A549 (cell line): ENCODE measurements around the gene PTPRD. TPM values are rescaled to one million over a fixed set of nuclear protein-coding genes. Genes with fewer than 3 reads are reported as not detected.

Source experiments
- ATAC-seq, 2 experiments: fragments of 200-7000 bp in 1 of 2; fragments of >200 bp in 1 of 2; cut with Nextera tagmentation in 1 of 2; cut with Tn5 transposase in 1 of 2; 3 replicates each; pipeline versions ENCODE4 v1.8.0 to v1.9.1; 2018 to 2020; ENCODE audit warnings: mild to moderate bottlenecking in 1 of 2, moderate library complexity in 1 of 2
- CTCF ChIA-PET: fragments of 300-600 bp; sonication (Branson Sonifier 250); formaldehyde crosslinking; extraction: SDS; loops from one replicate; lab custom pipeline; 2021; ENCODE audit warnings: antibody characterized with exemption, inconsistent platforms; lab: Yijun Ruan, JAX
- POLR2A ChIA-PET: fragments of 350-600 bp; formaldehyde crosslinking; extraction: SDS; loops from one replicate; lab custom pipeline; 2021; ENCODE audit warnings: antibody characterized with exemption, inconsistent platforms; lab: Yijun Ruan, JAX
- DNase-seq, 2 experiments: peaks; one replicate each; pipeline versions ENCODE4 v3.0.0 to v3.0.0-alpha.2; 2011 to 2016; ENCODE audit warnings: low read depth in 1 of 2, low spot score in 1 of 2
- FAIRE-seq: peaks from 2 replicates; lab custom pipeline; 2011; peaks lifted over from hg19 to GRCh38; lab: Jason Lieb, UNC
- H3K27ac ChIP-seq, 2 experiments: fragments of >200 bp; sonication (Bioruptor Twin); formaldehyde crosslinking; 3 replicates each; pipeline ENCODE4 v1.5.1; 2016 to 2017
- H3K4me1 ChIP-seq: fragments of >200 bp; sonication (Bioruptor Twin); formaldehyde crosslinking; 3 replicates; pipeline ENCODE4 v1.6.1; 2016
- H3K4me2 ChIP-seq: fragments of >200 bp; sonication (Bioruptor Twin); formaldehyde crosslinking; 3 replicates; pipeline ENCODE4 v1.6.1; 2016
- H3K4me3 ChIP-seq: fragments of >200 bp; sonication (Bioruptor Twin); formaldehyde crosslinking; 3 replicates; pipeline ENCODE4 v1.5.1; 2016
- H3K9me3 ChIP-seq: fragments of >200 bp; sonication (Bioruptor Twin); formaldehyde crosslinking; 3 replicates; pipeline ENCODE4 v1.6.1; 2016
- CEBPB ChIP-seq, 2 experiments: fragments of >200 bp in 1 of 2; sonication (Bioruptor Twin) in 1 of 2; formaldehyde crosslinking in 1 of 2; IDR thresholded peaks; 2 replicates each; pipeline ENCODE4 v1.6.1; 2012 to 2016
- CTCF ChIP-seq: fragments of >200 bp; sonication (Bioruptor Twin); formaldehyde crosslinking; IDR thresholded peaks from 3 replicates; pipeline ENCODE4 v1.5.1; 2016
- ELK1 ChIP-seq: fragments of 150-350 bp; IDR thresholded peaks from 2 replicates; pipeline ENCODE4 v1.6.1; 2014; ENCODE audit warnings: low read depth, mild to moderate bottlenecking, low read length
- FOSB ChIP-seq: fragments of 250-450 bp; sonication (Bioruptor Pico); IDR thresholded peaks from 2 replicates; pipeline ENCODE4 v1.5.0; 2020; ENCODE audit warnings: mild to moderate bottlenecking, moderate library complexity
- FOSL2 ChIP-seq, 2 experiments: fragments of 450-650 bp in 1 of 2; fragments of >200 bp in 1 of 2; sonication (Bioruptor Twin) in 1 of 2; formaldehyde crosslinking; IDR thresholded peaks; 2 replicates each; pipeline versions ENCODE4 v1.5.0 to v1.6.1; 2016 to 2020; ENCODE audit warnings: mild to moderate bottlenecking in 1 of 2, moderate library complexity in 1 of 2
- FOXS1 ChIP-seq: fragments of 250-450 bp; sonication (Bioruptor Pico); IDR thresholded peaks from 2 replicates; pipeline ENCODE4 v1.5.0; 2020; ENCODE audit warnings: mild to moderate bottlenecking, moderate library complexity
- HDAC2 ChIP-seq: fragments of 200-600 bp; sonication (generic); IDR thresholded peaks from 2 replicates; pipeline ENCODE4 v1.6.1; 2016
- HOXA7 ChIP-seq: fragments of 250-450 bp; sonication (Bioruptor Pico); IDR thresholded peaks from 2 replicates; pipeline ENCODE4 v1.5.0; 2020; ENCODE audit warnings: mild to moderate bottlenecking, moderate library complexity
- HOXB13 ChIP-seq: fragments of 250-450 bp; sonication (Bioruptor Pico); IDR thresholded peaks from 2 replicates; pipeline ENCODE4 v1.5.0; 2020; ENCODE audit warnings: low read depth, mild to moderate bottlenecking, moderate library complexity
- HOXB5 ChIP-seq: fragments of 250-450 bp; sonication (Bioruptor Pico); IDR thresholded peaks from 2 replicates; pipeline ENCODE4 v1.5.0; 2020; ENCODE audit warnings: mild to moderate bottlenecking, moderate library complexity
- JUN ChIP-seq, 2 experiments: fragments of >200 bp; sonication (Bioruptor Twin); formaldehyde crosslinking; IDR thresholded peaks; 2 replicates in 1 of 2; 3 replicates in 1 of 2; pipeline ENCODE4 v1.6.1; 2016 to 2017
- JUNB ChIP-seq: fragments of >200 bp; sonication (Bioruptor Twin); formaldehyde crosslinking; IDR thresholded peaks from 2 replicates; pipeline ENCODE4 v1.6.1; 2016
- MAFK ChIP-seq: fragments of 450-650 bp; IDR thresholded peaks from 2 replicates; pipeline ENCODE4 v1.6.1; 2014; ENCODE audit not compliant: partially characterized antibody
- MAZ ChIP-seq: fragments of 150-350 bp; IDR thresholded peaks from 2 replicates; pipeline ENCODE4 v1.6.1; 2014; ENCODE audit warnings: antibody characterized with exemption, low read depth, low read length, borderline replicate concordance
- RARB ChIP-seq: fragments of 250-450 bp; sonication (Bioruptor Pico); IDR thresholded peaks from 2 replicates; pipeline ENCODE4 v1.8.0; 2021; ENCODE audit warnings: mild to moderate bottlenecking, moderate library complexity
- RFX5 ChIP-seq: fragments of 450-650 bp; IDR thresholded peaks from 2 replicates; pipeline ENCODE4 v1.7.1; 2014; ENCODE audit warnings: antibody characterized with exemption, mild to moderate bottlenecking, moderate library complexity
- RNF2 ChIP-seq: fragments of 200-600 bp; sonication (generic); IDR thresholded peaks from 2 replicates; pipeline ENCODE4 v1.6.1; 2016; ENCODE audit warnings: low read depth, mild to moderate bottlenecking, antibody characterized with exemption, moderate library complexity, borderline replicate concordance
- USF2 ChIP-seq: fragments of 450-650 bp; IDR thresholded peaks from 2 replicates; pipeline ENCODE4 v1.6.1; 2014; ENCODE audit warnings: antibody characterized with exemption
- ZC3H11A ChIP-seq: fragments of 450-650 bp; IDR thresholded peaks from 2 replicates; pipeline ENCODE4 v1.6.1; 2014; ENCODE audit warnings: antibody characterized with exemption, mild to moderate bottlenecking
- WGBS: methylation state at CpG from one replicate; pipeline ENCODE4 v1.1.6; 2017; ENCODE audit errors: missing lambda C conversion rate; 5-methylcytosine and 5-hydroxymethylcytosine counted together
- polyA plus RNA-seq, 4 experiments: library from polyadenylated mRNA; depleted of rRNA in 3 of 4; stranded (reverse); fragments of >200 nt; fragmentation: RNase III in 1 of 4; extraction: RNeasy Plus Mini Kit Qiagen cat#74134 plus additional on column Dnase treatment in 1 of 4; gene quantifications; 2 replicates in 3 of 4; 3 replicates in 1 of 4; pipeline ENCODE4 v1.2.3, GENCODE V29; 2011 to 2017
- TF ChIP-seq, protein P1 (sequence below): fragments of >200 bp; sonication (Bioruptor Twin); formaldehyde crosslinking; IDR thresholded peaks from 2 replicates; pipeline ENCODE4 v1.6.1; 2016
- TF ChIP-seq, protein P2 (sequence below): fragments of 200-600 bp; sonication (generic); IDR thresholded peaks from 2 replicates; pipeline ENCODE4 v1.6.1; 2016; ENCODE audit warnings: antibody characterized with exemption, mild to moderate bottlenecking, moderate library complexity

Gene PTPRD
- polyA plus RNA-seq, 2 of the 4 experiments (the other 2 are of a cell fraction), result 0.39 to 1.3 TPM

DNA sequence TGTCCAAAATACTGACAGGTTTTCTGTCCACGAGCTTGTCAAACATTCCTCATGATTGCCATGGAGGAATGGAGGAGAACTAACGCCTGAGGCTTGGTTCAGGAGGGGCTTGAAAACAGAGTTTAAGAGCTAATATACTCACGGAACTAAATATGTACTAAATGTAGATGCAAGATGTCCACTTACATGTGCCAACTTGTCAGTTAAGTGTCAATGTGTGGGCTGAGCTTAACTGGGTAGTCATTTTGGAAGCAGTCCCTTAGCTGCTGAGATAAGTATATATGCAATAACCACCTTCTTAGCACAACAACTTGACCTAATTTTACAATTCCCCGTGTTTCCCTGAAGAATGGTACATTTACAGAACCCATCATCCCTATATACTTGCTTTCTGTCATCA, 176.0 kb downstream of the PTPRD start:
- no peak overlapping the region for H3K4me2 ChIP-seq
- no peak overlapping the region for H3K4me3 ChIP-seq
- WGBS, result 0% methylated on average over 4 of the region's 4 CpGs
- TF ChIP-seq FOXS1 (CRISPR knock-in tag) (no peak), JUNB (no peak), MAFK (no peak), RNF2 (no peak), CTCF (no peak), HDAC2 (no peak), FOSB (CRISPR knock-in tag) (no peak), HOXA7 (CRISPR knock-in tag) (no peak), RFX5 (no peak), USF2 (no peak), ELK1 (no peak), JUN (IDR thresholded peaks at IDR 0.05) (no peak)
- TF ChIP-seq, protein P1, sequence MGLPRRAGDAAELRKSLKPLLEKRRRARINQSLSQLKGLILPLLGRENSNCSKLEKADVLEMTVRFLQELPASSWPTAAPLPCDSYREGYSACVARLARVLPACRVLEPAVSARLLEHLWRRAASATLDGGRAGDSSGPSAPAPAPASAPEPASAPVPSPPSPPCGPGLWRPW, result no peak
- H3K9me3 ChIP-seq, result no peaks in the 10 kb centered on the region
- DNase-seq (no peak), FAIRE-seq (no peak), ATAC-seq (no peak)
- ChIA-PET POLR2A (no interaction called here), CTCF (no interaction called here)
- H3K4me1 ChIP-seq, result no peaks in the 10 kb centered on the region
- no peak overlapping the region for H3K27ac ChIP-seq

GRCh38 chr9:10434412-10434811, 178.4 kb downstream of the PTPRD start:
- 44% methylated on average over 1 of the region's 1 CpG for WGBS
- no peaks in the 10 kb centered on the region for H3K4me1 ChIP-seq
- no peaks in the 10 kb centered on the region for H3K9me3 ChIP-seq
- FAIRE-seq (no peak), ATAC-seq (no peak), DNase-seq (no peak)
- no peak overlapping the region for H3K4me3 ChIP-seq
- ChIA-PET POLR2A (no interaction called here), CTCF (no interaction called here)
- H3K4me2 ChIP-seq, result no peak overlapping the region
- TF ChIP-seq FOSB (CRISPR knock-in tag) (no peak), MAFK (no peak), FOSL2 (IDR thresholded peaks at IDR 0.05) (no peak), FOSL2 (CRISPR knock-in tag; IDR thresholded peaks at IDR 0.05) (no peak), JUN (IDR thresholded peaks at IDR 0.05) (no peak), RARB (no peak), ELK1 (no peak), MAZ (no peak), HOXB5 (CRISPR knock-in tag) (no peak), CEBPB (IDR thresholded peaks at IDR 0.05) (no peak), HOXB13 (CRISPR knock-in tag) (no peak), ZC3H11A (no peak)
- TF ChIP-seq, protein P1, result no peak
- TF ChIP-seq, protein P2, sequence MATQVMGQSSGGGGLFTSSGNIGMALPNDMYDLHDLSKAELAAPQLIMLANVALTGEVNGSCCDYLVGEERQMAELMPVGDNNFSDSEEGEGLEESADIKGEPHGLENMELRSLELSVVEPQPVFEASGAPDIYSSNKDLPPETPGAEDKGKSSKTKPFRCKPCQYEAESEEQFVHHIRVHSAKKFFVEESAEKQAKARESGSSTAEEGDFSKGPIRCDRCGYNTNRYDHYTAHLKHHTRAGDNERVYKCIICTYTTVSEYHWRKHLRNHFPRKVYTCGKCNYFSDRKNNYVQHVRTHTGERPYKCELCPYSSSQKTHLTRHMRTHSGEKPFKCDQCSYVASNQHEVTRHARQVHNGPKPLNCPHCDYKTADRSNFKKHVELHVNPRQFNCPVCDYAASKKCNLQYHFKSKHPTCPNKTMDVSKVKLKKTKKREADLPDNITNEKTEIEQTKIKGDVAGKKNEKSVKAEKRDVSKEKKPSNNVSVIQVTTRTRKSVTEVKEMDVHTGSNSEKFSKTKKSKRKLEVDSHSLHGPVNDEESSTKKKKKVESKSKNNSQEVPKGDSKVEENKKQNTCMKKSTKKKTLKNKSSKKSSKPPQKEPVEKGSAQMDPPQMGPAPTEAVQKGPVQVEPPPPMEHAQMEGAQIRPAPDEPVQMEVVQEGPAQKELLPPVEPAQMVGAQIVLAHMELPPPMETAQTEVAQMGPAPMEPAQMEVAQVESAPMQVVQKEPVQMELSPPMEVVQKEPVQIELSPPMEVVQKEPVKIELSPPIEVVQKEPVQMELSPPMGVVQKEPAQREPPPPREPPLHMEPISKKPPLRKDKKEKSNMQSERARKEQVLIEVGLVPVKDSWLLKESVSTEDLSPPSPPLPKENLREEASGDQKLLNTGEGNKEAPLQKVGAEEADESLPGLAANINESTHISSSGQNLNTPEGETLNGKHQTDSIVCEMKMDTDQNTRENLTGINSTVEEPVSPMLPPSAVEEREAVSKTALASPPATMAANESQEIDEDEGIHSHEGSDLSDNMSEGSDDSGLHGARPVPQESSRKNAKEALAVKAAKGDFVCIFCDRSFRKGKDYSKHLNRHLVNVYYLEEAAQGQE, result no peak
- no peak overlapping the region for H3K27ac ChIP-seq
